ENCODE results near the gene STKLD1. TPM values are rescaled to one million over a fixed set of nuclear protein-coding genes. Genes with fewer than 3 reads are reported as not detected.

STKLD1 gene
- total RNA-seq, 1 experiment from 2014 or later: 1.1 TPM

GRCh38 chr9:133342570-133342969 lies 33.6 kb upstream of the STKLD1 start:
- no peak for DNase-seq (ENCODE audit: low spot score)

GRCh38 chr9:133344071-133344470 lies 32.1 kb upstream of the STKLD1 start:
- DNase-seq (ENCODE audit: low spot score): no peak
- in situ Hi-C loops (cut with HindIII; ENCODE audit: low sequenced_read_pairs): no loop called here

More at GRCh38 chr9:133342570-133342969, 33.6 kb upstream of the STKLD1 start:
- in situ Hi-C loops (cut with HindIII; ENCODE audit: low sequenced_read_pairs): no loop called here

GRCh38 chr9:133344979-133345378 lies 31.2 kb upstream of the STKLD1 start:
- no peak for DNase-seq (ENCODE audit: low spot score)
- in situ Hi-C loops (cut with HindIII; ENCODE audit: low sequenced_read_pairs): no loop called here

- no peak for DNase-seq (ENCODE audit: low spot score)
- in situ Hi-C loops (cut with HindIII; ENCODE audit: low sequenced_read_pairs): no loop called here
Measured at GRCh38 chr9:133345596-133345995, 30.6 kb upstream of the STKLD1 start.

- in situ Hi-C loops (cut with HindIII; ENCODE audit: low sequenced_read_pairs): no loop called here
- no peak for DNase-seq (ENCODE audit: low spot score)
Measured at GRCh38 chr9:133346021-133346785, 30.0 kb upstream of the STKLD1 start.

GRCh38 chr9:133347515-133347984 lies 28.6 kb upstream of the STKLD1 start:
- DNase-seq (ENCODE audit: low spot score): no peak
- in situ Hi-C loops (cut with HindIII; ENCODE audit: low sequenced_read_pairs): no loop called here

GRCh38 chr9:133347985-133348717 lies 28.0 kb upstream of the STKLD1 start, which contains the start of the genes MED22 and RPL7A:
Gene MED22 (minus strand): TSS chr9:133348131. CDS start chr9:133346662, 1,469 bp downstream.
Gene RPL7A (plus strand): TSS chr9:133348218. CDS start chr9:133348244, 26 bp downstream.
- DNase-seq (ENCODE audit: low spot score): peak; percentile 97
- in situ Hi-C loops (cut with HindIII; ENCODE audit: low sequenced_read_pairs): no loop called here

GRCh38 chr9:133348718-133349573 lies 27.2 kb upstream of the STKLD1 start:
- DNase-seq (ENCODE audit: low spot score): no peak
- in situ Hi-C loops (cut with HindIII; ENCODE audit: low sequenced_read_pairs): no loop called here

GRCh38 chr9:133349965-133350616 lies 26.1 kb upstream of the STKLD1 start:
- no peak for DNase-seq (ENCODE audit: low spot score)
- in situ Hi-C loops (cut with HindIII; ENCODE audit: low sequenced_read_pairs): no loop called here

GRCh38 chr9:133351526-133351907 lies 24.6 kb upstream of the STKLD1 start:
- DNase-seq (ENCODE audit: low spot score): no peak
- in situ Hi-C loops (cut with HindIII; ENCODE audit: low sequenced_read_pairs): no loop called here

GRCh38 chr9:133351908-133352634 lies 24.1 kb upstream of the STKLD1 start:
- DNase-seq (ENCODE audit: low spot score): peak; percentile 45
- in situ Hi-C loops (cut with HindIII; ENCODE audit: low sequenced_read_pairs): no loop called here

- in situ Hi-C loops (cut with HindIII; ENCODE audit: low sequenced_read_pairs): no loop called here
- DNase-seq (ENCODE audit: low spot score): no peak
Measured at GRCh38 chr9:133352635-133353340, 23.4 kb upstream of the STKLD1 start.

- no peak for DNase-seq (ENCODE audit: low spot score)
- in situ Hi-C loops (cut with HindIII; ENCODE audit: low sequenced_read_pairs): no loop called here
Measured at GRCh38 chr9:133353548-133353947, 22.6 kb upstream of the STKLD1 start.

GRCh38 chr9:133354766-133355165 lies 21.4 kb upstream of the STKLD1 start:
- in situ Hi-C loops (cut with HindIII; ENCODE audit: low sequenced_read_pairs): no loop called here
- DNase-seq (ENCODE audit: low spot score): no peak

- in situ Hi-C loops (cut with HindIII; ENCODE audit: low sequenced_read_pairs): no loop called here
- DNase-seq (ENCODE audit: low spot score): peak; percentile 50
Measured at GRCh38 chr9:133355881-133356357, 20.2 kb upstream of the STKLD1 start.

- in situ Hi-C loops (cut with HindIII; ENCODE audit: low sequenced_read_pairs): no loop called here
- peak; percentile 82 for DNase-seq (ENCODE audit: low spot score)
Measured at GRCh38 chr9:133356391-133357091, 19.6 kb upstream of the STKLD1 start, which contains the start of the genes SURF1 and SURF2. Gene SURF1 (minus strand): TSS chr9:133356487. CDS start chr9:133356453, 34 bp downstream. Gene SURF2 (plus strand): TSS chr9:133356550. CDS start chr9:133356593, 43 bp downstream.

GRCh38 chr9:133357656-133358055 lies 18.5 kb upstream of the STKLD1 start:
- no peak for DNase-seq (ENCODE audit: low spot score)
- in situ Hi-C loops (cut with HindIII; ENCODE audit: low sequenced_read_pairs): no loop called here

All from G401 (cell line).